Mucosa of stomach (tissue), 1 donor: ENCODE results near the gene SEMA3D.

Experiments
- H3K27me3 ChIP-seq: one replicate; pipeline ENCODE4 v1.7.0; 2013; ENCODE audit warnings: mild to moderate bottlenecking, low read length; ENCODE audit not compliant: control insufficient read depth, insufficient read depth
- H3K36me3 ChIP-seq: one replicate; pipeline ENCODE4 v1.7.0; 2013; ENCODE audit warnings: low read length; ENCODE audit not compliant: control insufficient read depth, insufficient read depth
- H3K4me1 ChIP-seq: one replicate; pipeline ENCODE4 v1.7.0; 2013; ENCODE audit warnings: mild to moderate bottlenecking, low read length; ENCODE audit not compliant: control insufficient read depth, insufficient read depth
- H3K4me3 ChIP-seq: one replicate; pipeline ENCODE4 v1.7.0; 2013; ENCODE audit warnings: low read length
- H3K9ac ChIP-seq: one replicate; pipeline ENCODE4 v1.7.0; 2013; ENCODE audit warnings: mild to moderate bottlenecking, low read length, moderate library complexity
- H3K9me3 ChIP-seq: one replicate; pipeline ENCODE4 v1.7.0; 2013; ENCODE audit warnings: mild to moderate bottlenecking, low read length, moderate library complexity; ENCODE audit not compliant: control insufficient read depth
- donor health status: Pancreatic carcinoma.

The SEMA3D gene

GRCh38 chr7:85094046-85094725, 92.7 kb downstream of the SEMA3D start:
- Histone ChIP-seq H3K4me3 (no peak overlapping the region), H3K27me3 (peaks cover 3% of the 10 kb centered on the region), H3K9me3 (no peaks in the 10 kb centered on the region), H3K36me3 (no peaks in the 10 kb centered on the region), H3K4me1 (no peaks in the 10 kb centered on the region), H3K9ac (no peak overlapping the region)

- no peak overlapping the region for H3K4me3 ChIP-seq
- H3K9me3 ChIP-seq = no peaks in the 10 kb centered on the region
- peaks cover 4% of the 10 kb centered on the region for H3K27me3 ChIP-seq
- H3K4me1 ChIP-seq = no peaks in the 10 kb centered on the region
- no peaks in the 10 kb centered on the region for H3K36me3 ChIP-seq
- no peak overlapping the region for H3K9ac ChIP-seq
Observed at GRCh38 chr7:85091565-85091928, 95.3 kb downstream of the SEMA3D start.

GRCh38 chr7:85090919-85091564, 95.8 kb downstream of the SEMA3D start:
- Histone ChIP-seq H3K4me1 (no peaks in the 10 kb centered on the region), H3K9me3 (no peaks in the 10 kb centered on the region), H3K27me3 (peaks cover 4% of the 10 kb centered on the region), H3K4me3 (no peak overlapping the region), H3K36me3 (no peaks in the 10 kb centered on the region), H3K9ac (no peak overlapping the region)

- peaks cover 4% of the 10 kb centered on the region for H3K27me3 ChIP-seq
- H3K9ac ChIP-seq = no peak overlapping the region
- H3K36me3 ChIP-seq = no peaks in the 10 kb centered on the region
- H3K4me3 ChIP-seq = no peak overlapping the region
- H3K4me1 ChIP-seq = no peaks in the 10 kb centered on the region
- H3K9me3 ChIP-seq = no peaks in the 10 kb centered on the region
Observed at GRCh38 chr7:85090143-85090542, 96.7 kb downstream of the SEMA3D start.

- H3K4me1 ChIP-seq = no peaks in the 10 kb centered on the region
- no peak overlapping the region for H3K4me3 ChIP-seq
- no peak overlapping the region for H3K9ac ChIP-seq
- H3K27me3 ChIP-seq = peaks cover 3% of the 10 kb centered on the region
- H3K36me3 ChIP-seq = no peaks in the 10 kb centered on the region
- no peaks in the 10 kb centered on the region for H3K9me3 ChIP-seq
Observed at GRCh38 chr7:85081846-85082245, 105.0 kb downstream of the SEMA3D start.

- H3K36me3 ChIP-seq = no peaks in the 10 kb centered on the region
- no peaks in the 10 kb centered on the region for H3K4me1 ChIP-seq
- peaks cover 3% of the 10 kb centered on the region for H3K27me3 ChIP-seq
- no peak overlapping the region for H3K4me3 ChIP-seq
- H3K9me3 ChIP-seq = no peaks in the 10 kb centered on the region
- H3K9ac ChIP-seq = no peak overlapping the region
Observed at GRCh38 chr7:85081392-85081791, 105.5 kb downstream of the SEMA3D start.

- peaks cover 3% of the 10 kb centered on the region for H3K27me3 ChIP-seq
- H3K36me3 ChIP-seq = no peaks in the 10 kb centered on the region
Observed at GRCh38 chr7:85079434-85079833, 107.4 kb downstream of the SEMA3D start.

GRCh38 chr7:85078181-85078580, 108.7 kb downstream of the SEMA3D start:
- peaks cover 3% of the 10 kb centered on the region for H3K4me1 ChIP-seq

More at GRCh38 chr7:85079434-85079833, 107.4 kb downstream of the SEMA3D start:
- peaks cover 3% of the 10 kb centered on the region for H3K4me1 ChIP-seq
- no peaks in the 10 kb centered on the region for H3K9me3 ChIP-seq
- no peak overlapping the region for H3K9ac ChIP-seq
- no peak overlapping the region for H3K4me3 ChIP-seq

GRCh38 chr7:85075864-85076263, 111.0 kb downstream of the SEMA3D start:
- Histone ChIP-seq H3K9me3 (no peaks in the 10 kb centered on the region), H3K36me3 (no peaks in the 10 kb centered on the region), H3K27me3 (peaks cover 3% of the 10 kb centered on the region), H3K4me1 (peaks cover 3% of the 10 kb centered on the region), H3K9ac (no peak overlapping the region), H3K4me3 (no peak overlapping the region)

More at GRCh38 chr7:85078181-85078580, 108.7 kb downstream of the SEMA3D start:
- no peaks in the 10 kb centered on the region for H3K36me3 ChIP-seq
- no peak overlapping the region for H3K4me3 ChIP-seq
- peaks cover 3% of the 10 kb centered on the region for H3K27me3 ChIP-seq
- H3K9ac ChIP-seq = no peak overlapping the region
- no peaks in the 10 kb centered on the region for H3K9me3 ChIP-seq

GRCh38 chr7:85074992-85075391, 111.9 kb downstream of the SEMA3D start:
- no peak overlapping the region for H3K4me3 ChIP-seq
- H3K9ac ChIP-seq = no peak overlapping the region
- H3K9me3 ChIP-seq = no peaks in the 10 kb centered on the region
- H3K4me1 ChIP-seq = peaks cover 3% of the 10 kb centered on the region
- H3K27me3 ChIP-seq = peaks cover 3% of the 10 kb centered on the region
- H3K36me3 ChIP-seq = no peaks in the 10 kb centered on the region

GRCh38 chr7:85074016-85074415, 112.8 kb downstream of the SEMA3D start:
- H3K27me3 ChIP-seq = no peaks in the 10 kb centered on the region
- H3K4me3 ChIP-seq = no peak overlapping the region
- no peak overlapping the region for H3K9ac ChIP-seq
- H3K9me3 ChIP-seq = no peaks in the 10 kb centered on the region
- no peaks in the 10 kb centered on the region for H3K36me3 ChIP-seq
- H3K4me1 ChIP-seq = peaks cover 3% of the 10 kb centered on the region

GRCh38 chr7:85070967-85071628, 115.8 kb downstream of the SEMA3D start:
- H3K36me3 ChIP-seq = no peaks in the 10 kb centered on the region
- no peak overlapping the region for H3K9ac ChIP-seq
- H3K9me3 ChIP-seq = no peaks in the 10 kb centered on the region
- peaks cover 3% of the 10 kb centered on the region for H3K4me1 ChIP-seq
- no peaks in the 10 kb centered on the region for H3K27me3 ChIP-seq
- no peak overlapping the region for H3K4me3 ChIP-seq
